ENCODE measurements around the gene SERINC4.

DNA sequence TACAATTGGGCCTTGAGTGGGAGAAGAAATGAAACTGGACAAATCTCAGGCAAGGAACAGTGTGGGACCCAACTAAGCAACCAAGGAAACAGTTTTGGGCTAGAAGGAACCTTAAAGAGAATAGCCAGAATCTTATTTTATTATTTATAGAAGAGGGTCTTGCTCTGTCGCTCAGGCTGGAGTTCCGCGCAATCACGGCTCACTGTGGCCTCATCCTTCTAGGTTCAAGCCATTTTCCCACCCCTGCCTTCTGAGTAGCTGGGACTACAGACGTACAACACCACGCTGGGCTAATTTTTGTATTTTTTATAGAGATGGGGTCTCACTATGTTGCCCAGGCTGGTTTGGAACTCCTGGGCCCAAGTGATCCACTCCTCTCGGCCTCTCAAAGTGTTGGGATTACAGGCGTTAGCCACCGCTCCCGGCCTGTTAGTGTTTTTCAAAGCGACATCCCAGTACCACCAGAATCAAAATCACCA lies 26.0 kb upstream of the SERINC4 start:
- TF ChIP-seq POLR2AphosphoS5 (IDR thresholded peaks at IDR 0.05; ENCODE audit: low read depth, low read length) (no peak), POLR2A (IDR thresholded peaks at IDR 0.05; ENCODE audit: low read depth, low read length) (no peak), SPI1 (IDR thresholded peaks at IDR 0.05; ENCODE audit: low read depth, low read length) (no peak), TAF1 (IDR thresholded peaks at IDR 0.05; ENCODE audit: low read depth, low read length) (no peak), PAX5 (IDR thresholded peaks at IDR 0.05; ENCODE audit: insufficient read depth, low read length, severe bottlenecking) (no peak)
